Ishikawa (cell line): ENCODE measurements around the gene BTBD9.

Experiments
- CREB1 ChIP-seq: IDR thresholded peaks from 2 replicates; pipeline ENCODE4 v1.6.1; 2012; ENCODE audit warnings: low read depth
- EGR1 ChIP-seq: IDR thresholded peaks from 2 replicates; pipeline ENCODE4 v1.6.1; 2012
- EP300 ChIP-seq: IDR thresholded peaks from 2 replicates; pipeline ENCODE4 v1.6.1; 2012; ENCODE audit warnings: borderline replicate concordance
- MAX ChIP-seq: IDR thresholded peaks from 2 replicates; pipeline ENCODE4 v1.6.1; 2012
- NFIC ChIP-seq: IDR thresholded peaks from 2 replicates; pipeline ENCODE4 v1.6.1; 2012
- TCF12 ChIP-seq: IDR thresholded peaks from 2 replicates; pipeline ENCODE4 v1.6.1; 2012; ENCODE audit warnings: low read depth
- TF ChIP-seq, protein P1 (sequence below): IDR thresholded peaks from 2 replicates; pipeline ENCODE4 v1.6.1; 2012; ENCODE audit warnings: low read depth, mild to moderate bottlenecking

GRCh38 chr6:38434051-38434450, 205.7 kb downstream of the BTBD9 start:
- TF ChIP-seq EP300 (no peak), TCF12 (no peak), EGR1 (no peak), CREB1 (no peak), NFIC (no peak), MAX (no peak)
- TF ChIP-seq, protein P1, sequence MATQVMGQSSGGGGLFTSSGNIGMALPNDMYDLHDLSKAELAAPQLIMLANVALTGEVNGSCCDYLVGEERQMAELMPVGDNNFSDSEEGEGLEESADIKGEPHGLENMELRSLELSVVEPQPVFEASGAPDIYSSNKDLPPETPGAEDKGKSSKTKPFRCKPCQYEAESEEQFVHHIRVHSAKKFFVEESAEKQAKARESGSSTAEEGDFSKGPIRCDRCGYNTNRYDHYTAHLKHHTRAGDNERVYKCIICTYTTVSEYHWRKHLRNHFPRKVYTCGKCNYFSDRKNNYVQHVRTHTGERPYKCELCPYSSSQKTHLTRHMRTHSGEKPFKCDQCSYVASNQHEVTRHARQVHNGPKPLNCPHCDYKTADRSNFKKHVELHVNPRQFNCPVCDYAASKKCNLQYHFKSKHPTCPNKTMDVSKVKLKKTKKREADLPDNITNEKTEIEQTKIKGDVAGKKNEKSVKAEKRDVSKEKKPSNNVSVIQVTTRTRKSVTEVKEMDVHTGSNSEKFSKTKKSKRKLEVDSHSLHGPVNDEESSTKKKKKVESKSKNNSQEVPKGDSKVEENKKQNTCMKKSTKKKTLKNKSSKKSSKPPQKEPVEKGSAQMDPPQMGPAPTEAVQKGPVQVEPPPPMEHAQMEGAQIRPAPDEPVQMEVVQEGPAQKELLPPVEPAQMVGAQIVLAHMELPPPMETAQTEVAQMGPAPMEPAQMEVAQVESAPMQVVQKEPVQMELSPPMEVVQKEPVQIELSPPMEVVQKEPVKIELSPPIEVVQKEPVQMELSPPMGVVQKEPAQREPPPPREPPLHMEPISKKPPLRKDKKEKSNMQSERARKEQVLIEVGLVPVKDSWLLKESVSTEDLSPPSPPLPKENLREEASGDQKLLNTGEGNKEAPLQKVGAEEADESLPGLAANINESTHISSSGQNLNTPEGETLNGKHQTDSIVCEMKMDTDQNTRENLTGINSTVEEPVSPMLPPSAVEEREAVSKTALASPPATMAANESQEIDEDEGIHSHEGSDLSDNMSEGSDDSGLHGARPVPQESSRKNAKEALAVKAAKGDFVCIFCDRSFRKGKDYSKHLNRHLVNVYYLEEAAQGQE: no peak
